Endodermal cell (in vitro differentiated cells): ENCODE data around the gene SDF2. TPM values are rescaled to one million over a fixed set of nuclear protein-coding genes. Genes with fewer than 3 reads are reported as not detected.
A peak's percentile ranks its signal among the peaks of the same experiment; 100 is the strongest.

Source experiments
- DNase-seq: peaks from one replicate; pipeline ENCODE4 v3.0.0-alpha.2; 2017
- H3K27ac ChIP-seq: 2 replicates; pipeline ENCODE4 v1.5.1; 2013; ENCODE audit warnings: mild to moderate bottlenecking, low read depth, low read length, moderate library complexity
- H3K27me3 ChIP-seq: 2 replicates; pipeline ENCODE4 v1.6.1; 2013; ENCODE audit warnings: mild to moderate bottlenecking, low read length, moderate library complexity; ENCODE audit not compliant: insufficient read depth, control insufficient read depth, poor library complexity, severe bottlenecking
- H3K36me3 ChIP-seq: 2 replicates; pipeline ENCODE4 v1.7.0; 2013; ENCODE audit warnings: mild to moderate bottlenecking, low read length, moderate library complexity; ENCODE audit not compliant: control insufficient read depth, insufficient read depth
- H3K4me1 ChIP-seq: one replicate; pipeline ENCODE4 v1.7.0; 2013; ENCODE audit warnings: low read length; ENCODE audit not compliant: control insufficient read depth, insufficient read depth
- H3K4me3 ChIP-seq: 2 replicates; pipeline ENCODE4 v1.5.1; 2013; ENCODE audit warnings: mild to moderate bottlenecking, low read length, moderate library complexity
- H3K9ac ChIP-seq: 2 replicates; pipeline ENCODE4 v1.6.1; 2013; ENCODE audit warnings: mild to moderate bottlenecking, low read length, moderate library complexity; ENCODE audit not compliant: poor library complexity, severe bottlenecking; ENCODE audit errors: extremely low read depth
- H3K9me3 ChIP-seq: 2 replicates; pipeline ENCODE4 v1.6.1; 2013; ENCODE audit warnings: mild to moderate bottlenecking, low read length, moderate library complexity; ENCODE audit not compliant: control insufficient read depth
- H3K27ac Mint-ChIP-seq: 2 replicates; pipeline ENCODE4 v1.8.0; 2020; ENCODE audit warnings: mixed read lengths
- H3K27me3 Mint-ChIP-seq: 2 replicates; pipeline ENCODE4 v1.8.0; 2021; ENCODE audit warnings: mild to moderate bottlenecking, mixed read lengths; ENCODE audit not compliant: insufficient read depth
- H3K36me3 Mint-ChIP-seq: 2 replicates; pipeline ENCODE4 v1.8.0; 2020; ENCODE audit warnings: low read depth, mixed read lengths
- H3K4me1 Mint-ChIP-seq: 2 replicates; pipeline ENCODE4 v1.8.0; 2020; ENCODE audit warnings: mixed read lengths
- H3K4me3 Mint-ChIP-seq: 2 replicates; pipeline ENCODE4 v1.8.0; 2020; ENCODE audit warnings: mild to moderate bottlenecking, moderate library complexity, mixed read lengths
- H3K9me3 Mint-ChIP-seq: 2 replicates; pipeline ENCODE4 v1.8.0; 2020; ENCODE audit warnings: mild to moderate bottlenecking, mixed read lengths
- CTCF ChIP-seq: fragments of 200-600 bp; sonication (generic); conservative IDR thresholded peaks from 2 replicates; pipeline ENCODE4 v1.5.0; 2021; ENCODE audit warnings: antibody characterized with exemption, mild to moderate bottlenecking
- WGBS, 2 experiments: methylation state at CpG; one replicate each; pipeline versions ENCODE4 v1.1.5 to v1.1.7; 2013; ENCODE audit warnings: missing lambda C conversion rate in 2 of 2, mixed read lengths in 1 of 2; ENCODE audit not compliant: insufficient coverage in 1 of 2, insufficient read length in 1 of 2; 5-methylcytosine and 5-hydroxymethylcytosine counted together
- total RNA-seq, 2 donors: library from RNA; stranded (reverse); fragmentation: NEBNext Ultra II Directional in 1 of 2; extraction: Animal tissue kit (Norgen Biotek cat#: 25700) in 1 of 2; gene quantifications; 2 replicates in 1 of 2; 3 replicates in 1 of 2; pipeline ENCODE4 v1.2.1, GENCODE V29; 2021

Gene SDF2
- total RNA-seq, 2 donors from 2014 or later: 40.6 to 42.6 TPM

GRCh38 chr17:28707339-28707720 is 45.6 kb upstream of the SDF2 start:
- TF ChIP-seq CTCF: no peak
- WGBS, 2 experiments: 89 to 93% methylated on average over 1 to 2 of the region's 2 CpGs
- peaks cover 11% of the 10 kb centered on the region for H3K36me3 ChIP-seq
- no peak for DNase-seq
- no peaks in the 10 kb centered on the region for H3K9me3 ChIP-seq
- no peaks in the 10 kb centered on the region for H3K27me3 ChIP-seq
- H3K9ac ChIP-seq: no peak overlapping the region
- Mint-ChIP-seq H3K27me3 (no peaks in the 10 kb centered on the region), H3K4me1 (peaks cover 21% of the 10 kb centered on the region), H3K36me3 (peaks cover 15% of the 10 kb centered on the region), H3K4me3 (no peak overlapping the region), H3K27ac (no peak overlapping the region), H3K9me3 (no peaks in the 10 kb centered on the region)
- H3K27ac ChIP-seq: no peak overlapping the region
- no peak overlapping the region for H3K4me3 ChIP-seq
- peaks cover 3% of the 10 kb centered on the region for H3K4me1 ChIP-seq

GRCh38 chr17:28706471-28707338 is 45.0 kb upstream of the SDF2 start:
- Mint-ChIP-seq H3K27ac (no peak overlapping the region), H3K9me3 (no peaks in the 10 kb centered on the region), H3K4me3 (no peak overlapping the region), H3K36me3 (peaks cover 22% of the 10 kb centered on the region), H3K4me1 (peaks cover 17% of the 10 kb centered on the region), H3K27me3 (no peaks in the 10 kb centered on the region)
- Histone ChIP-seq H3K27me3 (no peaks in the 10 kb centered on the region), H3K36me3 (peaks cover 17% of the 10 kb centered on the region), H3K27ac (no peak overlapping the region), H3K4me3 (no peak overlapping the region), H3K9ac (no peak overlapping the region), H3K4me1 (peaks cover 3% of the 10 kb centered on the region), H3K9me3 (no peaks in the 10 kb centered on the region)
- WGBS, 2 experiments: 78 to 86% methylated on average over 3 to 4 of the region's 7 CpGs
- DNase-seq: no peak
- TF ChIP-seq CTCF: peak; percentile 24

- no peak for DNase-seq
- H3K9ac ChIP-seq: no peak overlapping the region
- H3K27me3 Mint-ChIP-seq: no peaks in the 10 kb centered on the region
- peak overlapping the region; percentile 86 for H3K27ac Mint-ChIP-seq
- H3K4me3 ChIP-seq: no peak overlapping the region
- no peak overlapping the region for H3K27ac ChIP-seq
- no peaks in the 10 kb centered on the region for H3K9me3 Mint-ChIP-seq
- peaks cover 17% of the 10 kb centered on the region for H3K4me1 Mint-ChIP-seq
- no peaks in the 10 kb centered on the region for H3K27me3 ChIP-seq
- peaks cover 3% of the 10 kb centered on the region for H3K4me1 ChIP-seq
- 81 to 88% methylated on average over 3 to 10 of the region's 10 CpGs for WGBS, 2 experiments
- no peaks in the 10 kb centered on the region for H3K9me3 ChIP-seq
- H3K36me3 ChIP-seq: peaks cover 26% of the 10 kb centered on the region
- H3K4me3 Mint-ChIP-seq: no peak overlapping the region
- no peak for TF ChIP-seq CTCF
- H3K36me3 Mint-ChIP-seq: peaks cover 30% of the 10 kb centered on the region
These were observed 44.1 kb upstream of the SDF2 start for GRCh38 chr17:28705728-28706334.
